HepG2 (cell line): Measurements from ENCODE around the gene CRKL.

ENCODE experiments used
- CEBPB ChIP-seq: IDR thresholded peaks from 2 replicates; pipeline ENCODE4 v1.6.1; 2011; ENCODE audit warnings: low read depth, low read length, improper control_type of control experiment, borderline replicate concordance
- RFX5 ChIP-seq: IDR thresholded peaks from 2 replicates; pipeline ENCODE4 v1.6.1; 2011; ENCODE audit warnings: low read depth, low read length, improper control_type of control experiment

DNA sequence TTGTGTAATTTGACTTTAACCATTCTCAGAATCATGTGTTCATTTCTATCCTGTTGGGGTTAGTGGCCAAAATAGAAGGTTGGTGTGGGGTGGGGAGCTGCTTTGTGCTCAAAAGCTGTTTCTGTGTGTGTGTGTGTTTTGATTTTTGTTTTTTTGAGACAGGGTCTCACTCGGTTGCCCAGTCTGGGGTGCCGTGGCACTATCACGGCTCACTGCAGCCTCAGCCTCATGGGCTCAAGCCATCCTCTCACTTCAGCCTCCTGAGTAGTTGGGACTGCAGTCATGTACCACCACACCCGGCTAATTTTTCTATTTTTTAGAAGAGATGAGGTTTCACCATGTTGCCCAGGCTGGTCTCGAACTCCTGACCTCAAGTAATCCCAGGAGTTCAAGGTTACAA, 31.8 kb downstream of the CRKL start:
- TF ChIP-seq CEBPB (no peak), RFX5 (no peak)
